ENCODE measurements around the gene ZNF124. TPM values are rescaled to one million over a fixed set of nuclear protein-coding genes. Genes with fewer than 3 reads are reported as not detected.

ZNF124 gene
- total RNA-seq, 1 experiment from 2014 or later, result 18.8 TPM

GRCh38 chr1:247113094-247113497 lies 58.7 kb downstream of the ZNF124 start:
- CTCF ChIA-PET, result no interaction called here
- Mint-ChIP-seq H3K27me3 (ENCODE audit: insufficient read depth, unreplicated experiment) (no peaks in the 10 kb centered on the region), H3K4me3 (ENCODE audit: unreplicated experiment) (peak overlapping the region; percentile 44), H3K4me1 (ENCODE audit: insufficient read depth, unreplicated experiment) (peaks cover 13% of the 10 kb centered on the region), H3K27ac (ENCODE audit: low read depth, unreplicated experiment) (peak overlapping the region; percentile 77), H3K36me3 (ENCODE audit: insufficient read depth, unreplicated experiment) (no peaks in the 10 kb centered on the region), H3K9me3 (ENCODE audit: unreplicated experiment) (peaks cover 8% of the 10 kb centered on the region)
- BruUV-seq (replicated peaks), result no TSS peak
- peak; percentile 74 for DNase-seq (ENCODE audit: unreplicated experiment)
- no peak for TF ChIP-seq CTCF (IDR thresholded peaks at IDR 0.05; ENCODE audit: unreplicated experiment)
- intact Hi-C loops (cut with micrococcal nuclease), result no loop called here
- POLR2A ChIA-PET, result no interaction called here

- Mint-ChIP-seq H3K27ac (ENCODE audit: low read depth, unreplicated experiment) (no peak overlapping the region), H3K36me3 (ENCODE audit: insufficient read depth, unreplicated experiment) (no peaks in the 10 kb centered on the region), H3K4me1 (ENCODE audit: insufficient read depth, unreplicated experiment) (peaks cover 13% of the 10 kb centered on the region), H3K27me3 (ENCODE audit: insufficient read depth, unreplicated experiment) (no peaks in the 10 kb centered on the region), H3K4me3 (ENCODE audit: unreplicated experiment) (peak overlapping the region; percentile 44), H3K9me3 (ENCODE audit: unreplicated experiment) (peaks cover 15% of the 10 kb centered on the region)
- ChIA-PET CTCF (interaction anchor here (0.6 kb wide), 1 partner anchor 98 kb away, joined by 5 read pairs; no protein-coding TSS in a partner anchor), POLR2A (no interaction called here)
- no TSS peak for BruUV-seq (replicated peaks)
- no peak for TF ChIP-seq CTCF (IDR thresholded peaks at IDR 0.05; ENCODE audit: unreplicated experiment)
- no peak for DNase-seq (ENCODE audit: unreplicated experiment)
- intact Hi-C loops (cut with micrococcal nuclease), result no loop called here
Observed at GRCh38 chr1:247112479-247112781, 59.4 kb downstream of the ZNF124 start.

GRCh38 chr1:247111700-247112478 lies 59.9 kb downstream of the ZNF124 start:
- no peak for DNase-seq (ENCODE audit: unreplicated experiment)
- H3K27ac Mint-ChIP-seq (ENCODE audit: low read depth, unreplicated experiment), result no peak overlapping the region
- POLR2A ChIA-PET, result interaction anchor here (0.8 kb wide), 1 partner anchor 98 kb away, joined by 3 read pairs; no protein-coding TSS in a partner anchor

More at GRCh38 chr1:247111700-247112478, 59.9 kb downstream of the ZNF124 start:
- TF ChIP-seq CTCF (IDR thresholded peaks at IDR 0.05; ENCODE audit: unreplicated experiment), result no peak
- CTCF ChIA-PET, result interaction anchor here (0.6 kb wide), 2 partner anchors 98 to 110 kb away, joined by 3 to 5 read pairs; no protein-coding TSS in a partner anchor
- no TSS peak for BruUV-seq (replicated peaks)
- Mint-ChIP-seq H3K4me1 (ENCODE audit: insufficient read depth, unreplicated experiment) (peaks cover 13% of the 10 kb centered on the region), H3K36me3 (ENCODE audit: insufficient read depth, unreplicated experiment) (no peaks in the 10 kb centered on the region), H3K4me3 (ENCODE audit: unreplicated experiment) (peak overlapping the region; percentile 39), H3K27me3 (ENCODE audit: insufficient read depth, unreplicated experiment) (no peaks in the 10 kb centered on the region), H3K9me3 (ENCODE audit: unreplicated experiment) (peaks cover 18% of the 10 kb centered on the region)
- intact Hi-C loops (cut with micrococcal nuclease), result no loop called here
